Stimulated activated CD8-positive, alpha-beta memory T cell treated with anti-CD3 and anti-CD28 coated beads, Interleukin-2, amount 100 ng/mL, for 48 hours (primary cell): ENCODE measurements around the gene GBP2.
A peak's percentile ranks its signal among the peaks of the same experiment; 100 is the strongest.
"Not testable (repeated sequence)": the region's sequence is repeated elsewhere in the genome, so short reads cannot be mapped to it uniquely, and the experiment has no call there.

Experiments
- DNase-seq, 2 donors: peaks; one replicate each; pipeline ENCODE4 v3.0.0-alpha.2; 2020; ENCODE audit warnings: low read depth in 2 of 2

Gene GBP2

GRCh38 chr1:89126602-89127565, 970 bp upstream of the GBP2 start:
- DNase-seq = peak; percentile 45 to 69

GRCh38 chr1:89125240-89125912, 538 bp downstream of the GBP2 start:
- DNase-seq = no peak

- DNase-seq = no peak
Observed at GRCh38 chr1:89121641-89122040, 4.3 kb downstream of the GBP2 start.

GRCh38 chr1:89114662-89115061, 11.3 kb downstream of the GBP2 start:
- no peak for DNase-seq

- DNase-seq = no peak
Observed at GRCh38 chr1:89112871-89113613, 12.9 kb downstream of the GBP2 start.

GRCh38 chr1:89104687-89105086, 21.2 kb downstream of the GBP2 start:
- DNase-seq = no peak

- no peak for DNase-seq
Observed at GRCh38 chr1:89104147-89104546, 21.8 kb downstream of the GBP2 start.

- DNase-seq = no peak
Observed at GRCh38 chr1:89102021-89102420, 23.9 kb downstream of the GBP2 start.

- DNase-seq = no peak
Observed at GRCh38 chr1:89100412-89100811, 25.5 kb downstream of the GBP2 start.

GRCh38 chr1:89098857-89099256, 27.1 kb downstream of the GBP2 start:
- no peak for DNase-seq

GRCh38 chr1:89095737-89096136, 30.2 kb downstream of the GBP2 start:
- DNase-seq = no peak

- DNase-seq = no peak
Observed at GRCh38 chr1:89089962-89090361, 36.0 kb downstream of the GBP2 start.

GRCh38 chr1:89088572-89088971, 37.3 kb downstream of the GBP2 start:
- no peak for DNase-seq

- no peak for DNase-seq
Observed at GRCh38 chr1:89087241-89087640, 38.7 kb downstream of the GBP2 start.

GRCh38 chr1:89085781-89086180, 40.1 kb downstream of the GBP2 start:
- DNase-seq = no peak

- no peak for DNase-seq
Observed at GRCh38 chr1:89081005-89081404, 44.9 kb downstream of the GBP2 start.

- not testable (repeated sequence) for DNase-seq
Observed at GRCh38 chr1:89080068-89080467, 45.8 kb downstream of the GBP2 start.

- not testable (repeated sequence) for DNase-seq
Observed at GRCh38 chr1:89072466-89073065, 53.3 kb downstream of the GBP2 start.

- no peak for DNase-seq
Observed at GRCh38 chr1:89070509-89070908, 55.4 kb downstream of the GBP2 start.

GRCh38 chr1:89069951-89070350, 56.0 kb downstream of the GBP2 start:
- no peak for DNase-seq

GRCh38 chr1:89068291-89068690, 57.6 kb downstream of the GBP2 start:
- DNase-seq = no peak
